ENCODE results near the gene MTX3.

The MTX3 gene

DNA sequence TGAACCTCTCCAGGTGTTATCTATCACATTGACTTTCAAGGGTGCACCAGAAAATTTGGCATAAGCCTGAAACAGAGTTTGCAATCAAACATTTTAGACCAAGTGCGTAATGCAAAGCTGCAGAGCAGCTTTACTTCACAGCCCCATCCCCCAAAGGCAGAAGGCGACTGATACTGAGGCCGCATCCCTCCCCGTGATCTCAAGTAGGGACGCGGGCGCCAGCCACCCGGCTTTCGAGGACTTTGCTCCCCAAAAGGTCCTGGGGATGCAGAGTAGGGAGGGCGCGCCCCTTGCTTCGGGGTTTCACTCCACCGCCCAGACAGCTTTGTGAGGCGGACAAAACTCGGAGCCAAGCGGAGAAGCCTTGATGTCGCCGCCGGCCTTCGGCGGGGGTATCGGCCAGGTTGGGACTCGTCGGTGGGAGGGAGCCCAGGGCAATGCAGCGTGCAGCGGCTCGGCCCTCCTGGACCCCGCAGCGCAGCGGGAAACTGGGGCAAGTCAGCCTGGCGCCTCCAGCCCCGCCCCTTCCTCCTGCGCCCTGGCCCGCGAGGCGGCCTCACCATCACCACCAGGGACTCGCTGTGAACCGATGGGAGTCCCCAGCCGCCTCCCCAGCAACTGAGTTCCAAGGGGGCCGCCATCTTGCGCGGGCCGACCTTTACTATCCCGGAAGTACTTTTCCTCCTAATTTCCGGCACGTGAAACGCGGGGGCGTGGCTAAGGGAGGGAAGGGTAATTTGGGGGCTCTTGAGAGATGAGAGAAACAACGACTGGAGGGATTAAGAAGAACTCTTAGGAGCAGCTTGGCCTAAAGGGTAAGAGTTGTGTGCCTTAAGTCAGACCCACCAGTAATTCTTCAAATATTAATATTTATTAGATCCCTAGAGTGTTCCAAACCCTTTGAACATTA, at the start of gene MTX3:
Gene MTX3, minus strand, starts transcription at position 665 of the 910 bp plus-strand sequence. Its CDS starts 24 bp downstream, at position 641.
- in situ Hi-C loops (cut with MboI; ENCODE audit: low sequenced_read_pairs), result no loop called here

- in situ Hi-C loops (cut with MboI; ENCODE audit: low sequenced_read_pairs), result no loop called here
Measured at GRCh38 chr5:80039650-80040049, 48.6 kb upstream of the MTX3 start.

GRCh38 chr5:80037366-80037765, 46.3 kb upstream of the MTX3 start:
- in situ Hi-C loops (cut with MboI; ENCODE audit: low sequenced_read_pairs), result no loop called here

DNA sequence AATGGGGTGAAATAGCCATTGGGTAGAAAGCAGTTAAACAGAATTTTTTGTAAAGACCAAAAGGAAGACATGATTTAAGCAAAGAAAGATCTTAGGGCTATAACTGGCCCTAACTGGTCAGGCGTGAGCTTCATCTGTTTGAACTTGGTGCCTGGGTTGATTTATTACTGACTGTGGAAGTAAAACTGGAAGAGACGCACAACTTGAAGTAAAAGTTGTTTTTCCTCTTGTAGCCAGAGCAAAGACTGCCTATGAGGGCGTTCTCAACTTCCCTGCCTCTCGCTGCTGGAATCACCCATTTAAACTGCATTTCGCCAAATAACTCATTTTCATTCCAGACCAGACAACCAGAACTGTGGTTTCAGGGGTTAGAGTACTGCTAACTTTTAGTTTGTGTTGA, 45.6 kb upstream of the MTX3 start:
- in situ Hi-C loops (cut with MboI; ENCODE audit: low sequenced_read_pairs), result no loop called here

- in situ Hi-C loops (cut with MboI; ENCODE audit: low sequenced_read_pairs), result no loop called here
Measured at GRCh38 chr5:80035839-80036238, 44.8 kb upstream of the MTX3 start.

GRCh38 chr5:80034962-80035821, 44.1 kb upstream of the MTX3 start, which contains the start of gene THBS4:
TSS of gene THBS4 (plus strand) at chr5:80035348. CDS start at chr5:80035538, 190 bp downstream.
- in situ Hi-C loops (cut with MboI; ENCODE audit: low sequenced_read_pairs), result no loop called here

- in situ Hi-C loops (cut with MboI; ENCODE audit: low sequenced_read_pairs), result no loop called here
Measured at GRCh38 chr5:80034559-80034958, 43.5 kb upstream of the MTX3 start.

GRCh38 chr5:80033513-80033912, 42.5 kb upstream of the MTX3 start:
- in situ Hi-C loops (cut with MboI; ENCODE audit: low sequenced_read_pairs), result no loop called here

DNA sequence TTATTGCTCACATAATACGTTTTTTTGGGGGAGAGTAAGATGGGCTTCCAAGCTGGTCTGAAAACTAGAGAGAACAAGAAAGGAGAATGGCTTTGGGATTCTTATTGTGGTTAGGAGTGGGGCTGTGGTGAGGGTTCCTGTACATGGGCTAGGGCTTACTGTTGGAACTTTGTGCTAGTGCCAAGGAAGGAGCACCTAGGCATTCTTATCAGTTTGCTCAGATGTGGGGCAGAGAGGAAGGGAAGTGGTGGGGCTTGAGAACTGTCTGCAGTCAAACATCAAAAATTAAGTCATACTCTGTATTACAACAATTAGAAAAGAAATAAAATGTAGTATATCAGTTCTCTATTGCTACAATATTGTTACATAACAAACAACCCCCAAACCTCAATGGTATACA, 40.0 kb upstream of the MTX3 start:
- in situ Hi-C loops (cut with MboI; ENCODE audit: low sequenced_read_pairs), result no loop called here

GRCh38 chr5:80026841-80027240, 35.8 kb upstream of the MTX3 start:
- in situ Hi-C loops (cut with MboI; ENCODE audit: low sequenced_read_pairs), result no loop called here

- in situ Hi-C loops (cut with MboI; ENCODE audit: low sequenced_read_pairs), result no loop called here
Measured at GRCh38 chr5:80025069-80025468, 34.0 kb upstream of the MTX3 start.

DNA sequence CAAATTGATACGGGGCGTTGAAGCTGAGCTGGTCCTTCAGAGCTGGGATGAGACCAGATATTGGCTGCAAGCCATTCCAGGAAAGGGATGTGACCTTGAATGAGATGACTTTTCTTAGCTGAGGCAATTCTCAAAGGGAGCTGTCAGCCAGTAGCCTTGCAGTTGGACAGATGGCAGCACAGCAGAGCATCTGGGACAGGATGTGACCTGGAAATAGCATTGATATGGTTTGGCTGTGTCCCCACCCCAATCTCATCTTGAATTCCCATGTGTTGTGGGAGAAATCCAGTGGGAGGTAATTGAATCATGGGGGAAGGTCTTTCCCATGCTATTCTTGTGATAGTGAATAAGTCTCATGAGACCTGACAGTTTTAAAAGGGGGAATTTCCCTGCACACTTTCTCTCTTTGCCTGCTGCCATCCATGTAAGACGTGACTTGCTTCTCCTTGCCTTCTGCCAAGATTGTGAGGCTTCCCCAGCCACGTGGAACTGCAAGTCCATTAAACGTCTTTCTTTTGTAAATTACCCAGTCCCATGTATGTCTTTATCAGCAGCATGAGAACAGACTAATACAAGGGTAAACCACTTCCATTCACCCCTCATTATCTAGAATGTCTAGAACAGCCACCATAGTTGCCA, 19.8 kb upstream of the MTX3 start:
- in situ Hi-C loops (cut with MboI; ENCODE audit: low sequenced_read_pairs), result no loop called here

GRCh38 chr5:80008995-80009765, 18.1 kb upstream of the MTX3 start:
- in situ Hi-C loops (cut with MboI; ENCODE audit: low sequenced_read_pairs), result no loop called here

DNA sequence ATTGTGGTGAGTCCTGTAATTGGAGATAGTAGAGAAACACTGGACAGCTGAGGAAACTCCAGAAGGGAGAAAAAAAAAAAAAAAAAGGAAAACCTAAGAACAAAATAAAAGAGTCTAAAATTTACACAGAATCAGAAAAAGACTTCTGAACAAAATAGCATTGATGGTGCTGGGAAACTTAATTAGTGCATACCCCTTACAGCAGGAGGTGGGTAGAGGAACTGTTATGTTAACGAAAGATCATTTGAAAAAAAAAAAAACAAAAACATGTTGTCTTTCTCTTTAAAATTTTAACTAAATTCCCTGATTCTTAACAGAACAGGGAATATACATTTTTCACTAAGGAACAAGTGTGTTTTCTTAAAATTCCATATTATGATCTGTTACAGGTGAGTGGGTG, 11.6 kb upstream of the MTX3 start:
- in situ Hi-C loops (cut with MboI; ENCODE audit: low sequenced_read_pairs), result no loop called here

DNA sequence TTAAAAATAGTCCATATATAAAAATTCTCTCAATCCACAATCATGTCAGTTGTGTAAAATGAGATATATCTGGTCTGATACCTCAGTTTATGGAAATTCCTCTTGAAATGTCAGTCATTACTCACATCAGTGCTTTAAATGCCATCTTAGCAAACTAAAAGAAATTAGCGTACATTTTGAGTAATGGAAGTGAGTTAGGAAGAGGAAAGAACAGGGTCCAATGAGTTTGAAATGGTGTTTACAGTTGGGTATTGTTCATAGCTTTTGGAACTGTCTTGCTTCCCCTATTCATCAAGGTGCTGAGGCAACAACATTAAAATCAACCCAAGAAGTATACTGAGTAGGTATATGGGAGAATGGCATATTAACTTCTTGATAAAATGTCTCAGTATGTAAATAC, 8.7 kb upstream of the MTX3 start:
- in situ Hi-C loops (cut with MboI; ENCODE audit: low sequenced_read_pairs), result no loop called here

DNA sequence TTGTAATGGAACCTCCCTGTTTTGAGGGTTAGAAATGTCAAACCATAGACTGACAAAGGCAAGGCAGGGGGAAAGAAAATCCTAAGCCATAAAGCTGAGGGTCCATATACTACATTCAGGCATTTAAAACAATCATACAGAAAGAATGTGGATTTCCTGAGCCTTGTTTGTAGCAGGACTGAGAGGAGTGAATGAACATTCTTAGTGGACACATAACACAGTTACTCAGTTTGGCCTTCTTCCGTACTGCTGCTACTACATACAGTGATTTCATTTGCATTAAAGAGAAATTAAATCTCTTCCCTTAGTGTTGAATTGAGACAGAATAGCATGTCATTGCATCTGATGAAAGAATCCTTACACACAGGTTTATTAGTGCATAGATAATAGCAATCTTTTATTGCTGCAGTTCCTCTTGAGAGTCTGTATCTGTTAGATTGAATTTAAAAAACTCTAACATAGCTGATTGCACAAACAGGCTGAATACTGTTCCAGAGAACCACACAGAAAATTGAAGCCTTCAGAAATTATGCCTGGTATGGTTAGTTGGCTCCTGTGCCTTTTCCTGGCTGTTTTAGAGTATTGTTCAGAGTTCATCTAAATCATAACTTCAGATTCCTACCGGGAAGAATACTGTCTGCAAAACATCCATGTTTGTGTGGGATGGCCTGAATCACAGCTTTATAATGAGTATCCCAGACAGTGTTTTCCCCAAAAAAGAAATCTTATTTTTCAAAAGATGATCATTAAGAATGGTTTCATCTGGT, 2.0 kb upstream of the MTX3 start:
- in situ Hi-C loops (cut with MboI; ENCODE audit: low sequenced_read_pairs), result no loop called here

DNA sequence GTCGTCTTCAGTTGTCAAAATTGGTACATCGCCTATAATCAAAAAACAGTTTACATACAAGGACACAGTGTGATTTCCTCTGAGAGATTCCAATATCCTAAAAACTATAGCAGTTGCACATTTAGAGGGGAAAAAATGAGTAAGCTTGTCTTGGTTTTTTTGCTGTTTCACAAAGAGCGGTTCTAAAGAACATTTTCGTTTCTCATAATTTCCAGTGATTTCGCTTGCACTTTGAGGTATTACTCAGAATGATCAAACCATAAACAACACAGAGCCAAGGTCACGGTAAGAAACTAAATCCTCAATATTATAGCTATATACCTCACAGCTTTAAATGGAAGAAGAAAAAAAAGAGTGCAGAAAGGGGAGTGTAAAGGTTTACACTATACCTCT, 861 bp downstream of the MTX3 start:
- in situ Hi-C loops (cut with MboI; ENCODE audit: low sequenced_read_pairs), result no loop called here

DNA sequence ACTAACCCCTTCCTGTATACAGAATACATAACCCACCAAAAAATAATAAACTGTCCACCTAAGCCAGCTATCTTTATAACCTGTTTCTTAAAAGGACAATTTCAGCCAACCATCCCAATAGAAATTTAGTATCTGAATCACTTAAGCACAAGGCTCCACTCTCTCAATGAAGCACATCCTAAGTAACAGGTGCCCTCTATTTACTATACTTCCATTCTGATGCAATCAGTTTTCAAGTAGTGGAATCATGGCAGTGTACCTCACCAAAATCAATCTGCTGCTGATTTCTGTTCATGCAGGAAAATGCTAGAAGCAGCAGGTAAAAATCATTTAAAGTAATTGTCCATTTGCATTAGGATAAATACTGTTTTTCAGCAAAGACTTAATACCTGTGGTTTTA, 4.8 kb downstream of the MTX3 start:
- in situ Hi-C loops (cut with MboI; ENCODE audit: low sequenced_read_pairs), result no loop called here

GRCh38 chr5:79985288-79985687, 5.8 kb downstream of the MTX3 start:
- in situ Hi-C loops (cut with MboI; ENCODE audit: low sequenced_read_pairs), result no loop called here

- in situ Hi-C loops (cut with MboI; ENCODE audit: low sequenced_read_pairs), result no loop called here
Measured at GRCh38 chr5:79984363-79984762, 6.7 kb downstream of the MTX3 start.
